ENCODE data around the gene NRDC.
A peak's percentile ranks its signal among the peaks of the same experiment; 100 is the strongest.

NRDC gene

GRCh38 chr1:51906306-51907078, 28.0 kb upstream of the NRDC start:
- no peaks in the 10 kb centered on the region for H3K79me2 ChIP-seq (ENCODE audit: low read length)
- no peaks in the 10 kb centered on the region for H3K36me3 ChIP-seq (replicated peaks; ENCODE audit: insufficient read depth, low read length)
- DNase-seq: no peak
- H3K27ac ChIP-seq (ENCODE audit: low read length): peak overlapping the region; percentile 44; the same call in 1 of the 2 replicates
- H2AFZ ChIP-seq (ENCODE audit: low read length): 0 out of 2 replicates have a peak overlapping the region, but pooled peaks have one; percentile 65
- TF ChIP-seq EZH2 (optimal IDR thresholded peaks at IDR 0.05; ENCODE audit: low read depth, low read length) (no peak), CTCF (IDR thresholded peaks at IDR 0.05; ENCODE audit: low read length) (no peak), EZH2phosphoT487 (IDR thresholded peaks at IDR 0.05; ENCODE audit: low read length) (no peak)
- no peaks in the 10 kb centered on the region for H3K9me3 ChIP-seq (replicated peaks; ENCODE audit: insufficient read depth, low read length)
- H4K20me1 ChIP-seq (ENCODE audit: insufficient read depth, low read length): no peaks in the 10 kb centered on the region
- H3K9ac ChIP-seq (ENCODE audit: low read length): no peak overlapping the region
- peaks cover 8% of the 10 kb centered on the region for H3K4me1 ChIP-seq (ENCODE audit: low read length)
- no peaks in the 10 kb centered on the region for H3F3A ChIP-seq (ENCODE audit: insufficient read depth, low read length)
- H3K27me3 ChIP-seq (replicated peaks; ENCODE audit: insufficient read depth, low read length): no peaks in the 10 kb centered on the region
- peak overlapping the region; percentile 68 for H3K4me2 ChIP-seq (ENCODE audit: low read depth, low read length)
- H3K4me3 ChIP-seq (ENCODE audit: low read length): no peak overlapping the region
- no peaks in the 10 kb centered on the region for H3K9me2 ChIP-seq (replicated peaks; ENCODE audit: insufficient read depth, low read length)

- Histone ChIP-seq H4K20me1 (ENCODE audit: insufficient read depth, low read length) (no peaks in the 10 kb centered on the region), H2AFZ (ENCODE audit: low read length) (no peak overlapping the region), H3K27me3 (replicated peaks; ENCODE audit: insufficient read depth, low read length) (no peaks in the 10 kb centered on the region), H3K9me2 (replicated peaks; ENCODE audit: insufficient read depth, low read length) (no peaks in the 10 kb centered on the region), H3K4me1 (ENCODE audit: low read length) (peaks cover 8% of the 10 kb centered on the region), H3K27ac (ENCODE audit: low read length) (no peak overlapping the region), H3K4me2 (ENCODE audit: low read depth, low read length) (no peak overlapping the region), H3K9me3 (replicated peaks; ENCODE audit: insufficient read depth, low read length) (no peaks in the 10 kb centered on the region), H3K36me3 (replicated peaks; ENCODE audit: insufficient read depth, low read length) (no peaks in the 10 kb centered on the region), H3K9ac (ENCODE audit: low read length) (no peak overlapping the region), H3F3A (ENCODE audit: insufficient read depth, low read length) (no peaks in the 10 kb centered on the region), H3K79me2 (ENCODE audit: low read length) (no peaks in the 10 kb centered on the region), H3K4me3 (ENCODE audit: low read length) (no peak overlapping the region)
- DNase-seq: no peak
- no peak for TF ChIP-seq EZH2phosphoT487 (IDR thresholded peaks at IDR 0.05; ENCODE audit: low read length)
- no peak for TF ChIP-seq CTCF (IDR thresholded peaks at IDR 0.05; ENCODE audit: low read length)
- no peak for TF ChIP-seq EZH2 (optimal IDR thresholded peaks at IDR 0.05; ENCODE audit: low read depth, low read length)
Observed at GRCh38 chr1:51902456-51902855, 23.9 kb upstream of the NRDC start.

- Histone ChIP-seq H3K36me3 (replicated peaks; ENCODE audit: insufficient read depth, low read length) (no peaks in the 10 kb centered on the region), H2AFZ (ENCODE audit: low read length) (no peak overlapping the region), H3K79me2 (ENCODE audit: low read length) (no peaks in the 10 kb centered on the region), H3K9ac (ENCODE audit: low read length) (no peak overlapping the region), H3K9me3 (replicated peaks; ENCODE audit: insufficient read depth, low read length) (no peaks in the 10 kb centered on the region), H3F3A (ENCODE audit: insufficient read depth, low read length) (no peaks in the 10 kb centered on the region), H3K27ac (ENCODE audit: low read length) (no peak overlapping the region), H3K4me1 (ENCODE audit: low read length) (no peaks in the 10 kb centered on the region), H3K4me2 (ENCODE audit: low read depth, low read length) (no peak overlapping the region), H3K4me3 (ENCODE audit: low read length) (no peak overlapping the region), H3K27me3 (replicated peaks; ENCODE audit: insufficient read depth, low read length) (no peaks in the 10 kb centered on the region), H4K20me1 (ENCODE audit: insufficient read depth, low read length) (no peaks in the 10 kb centered on the region), H3K9me2 (replicated peaks; ENCODE audit: insufficient read depth, low read length) (no peaks in the 10 kb centered on the region)
- TF ChIP-seq EZH2 (optimal IDR thresholded peaks at IDR 0.05; ENCODE audit: low read depth, low read length) (no peak), CTCF (IDR thresholded peaks at IDR 0.05; ENCODE audit: low read length) (no peak), EZH2phosphoT487 (IDR thresholded peaks at IDR 0.05; ENCODE audit: low read length) (no peak)
- no peak for DNase-seq
Observed at GRCh38 chr1:51901151-51901550, 22.6 kb upstream of the NRDC start.
